RKO (cell line): ENCODE results near the gene STX12.
A peak's percentile ranks its signal among the peaks of the same experiment; 100 is the strongest.

Source experiments
- DNase-seq: peaks from one replicate; pipeline ENCODE4 v3.0.0-alpha.2; 2016; ENCODE audit warnings: low spot score

STX12 gene

GRCh38 chr1:27772932-27773825 lies at the start of gene STX12:
TSS of gene STX12 (plus strand) at chr1:27773219. CDS start at chr1:27773308, 89 bp downstream.
- DNase-seq = peak; percentile 96

GRCh38 chr1:27724961-27725373 lies 48.1 kb upstream of the STX12 start:
- no peak for DNase-seq

- DNase-seq = peak; percentile 98
Measured at GRCh38 chr1:27725374-27726172, 47.4 kb upstream of the STX12 start, which contains the start of gene FAM76A. TSS of gene FAM76A (plus strand) at chr1:27725961. CDS start at chr1:27726081, 120 bp downstream.

GRCh38 chr1:27726173-27727044 lies 46.6 kb upstream of the STX12 start:
- peak; percentile 54 for DNase-seq

GRCh38 chr1:27727126-27727525 lies 45.9 kb upstream of the STX12 start:
- peak; percentile 69 for DNase-seq

GRCh38 chr1:27736252-27736651 lies 36.8 kb upstream of the STX12 start:
- no peak for DNase-seq

GRCh38 chr1:27741121-27741520 lies 31.9 kb upstream of the STX12 start:
- no peak for DNase-seq

- DNase-seq = no peak
Measured at GRCh38 chr1:27744556-27744955, 28.5 kb upstream of the STX12 start.

GRCh38 chr1:27745466-27745865 lies 27.6 kb upstream of the STX12 start:
- no peak for DNase-seq

GRCh38 chr1:27752360-27752759 lies 20.7 kb upstream of the STX12 start:
- DNase-seq = no peak

GRCh38 chr1:27755286-27755685 lies 17.7 kb upstream of the STX12 start:
- DNase-seq = no peak

GRCh38 chr1:27755865-27756264 lies 17.2 kb upstream of the STX12 start:
- no peak for DNase-seq

GRCh38 chr1:27759236-27759635 lies 13.8 kb upstream of the STX12 start:
- DNase-seq = no peak

GRCh38 chr1:27760426-27760825 lies 12.6 kb upstream of the STX12 start:
- DNase-seq = no peak

- DNase-seq = no peak
Measured at GRCh38 chr1:27762033-27762432, 11.0 kb upstream of the STX12 start.

- DNase-seq = no peak
Measured at GRCh38 chr1:27763358-27763757, 9.7 kb upstream of the STX12 start.

- no peak for DNase-seq
Measured at GRCh38 chr1:27770293-27770830, 2.7 kb upstream of the STX12 start.

GRCh38 chr1:27772036-27772931 lies 735 bp upstream of the STX12 start:
- DNase-seq = no peak

GRCh38 chr1:27773826-27774445 lies 917 bp downstream of the STX12 start:
- DNase-seq = peak; percentile 68

GRCh38 chr1:27774654-27775053 lies 1.6 kb downstream of the STX12 start:
- DNase-seq = no peak
